Cardiac muscle cell (in vitro differentiated cells and primary cell): ENCODE results near the gene TGFA. TPM values are rescaled to one million over a fixed set of nuclear protein-coding genes. Genes with fewer than 3 reads are reported as not detected.

Experiments used
- DNase-seq, 2 donors: peaks; one replicate each; pipeline versions ENCODE4 v3.0.0 to v3.0.0-alpha.2; 2010 to 2017; ENCODE audit warnings: low read depth in 1 of 2, low spot score in 1 of 2
- H3K27ac ChIP-seq: fragments of 200-600 bp; sonication (generic); 2 replicates; pipeline ENCODE4 v1.5.1; 2016
- H3K27me3 ChIP-seq: fragments of 200-600 bp; sonication (generic); 2 replicates; pipeline ENCODE4 v1.6.0; 2016; ENCODE audit warnings: control low read depth
- H3K36me3 ChIP-seq: fragments of 200-600 bp; sonication (generic); 2 replicates; pipeline ENCODE4 v1.5.1; 2016; ENCODE audit warnings: control low read depth
- H3K4me1 ChIP-seq: fragments of 200-600 bp; sonication (generic); 2 replicates; pipeline ENCODE4 v1.8.1; 2017; ENCODE audit warnings: low read depth, mild to moderate bottlenecking, mixed run types
- H3K4me3 ChIP-seq: fragments of 200-600 bp; sonication (generic); 2 replicates; pipeline ENCODE4 v1.5.1; 2016; ENCODE audit warnings: mild to moderate bottlenecking
- H3K9me3 ChIP-seq: fragments of 200-600 bp; sonication (generic); 2 replicates; pipeline ENCODE4 v1.5.1; 2017; ENCODE audit warnings: low read depth, mild to moderate bottlenecking, control low read depth
- polyA plus RNA-seq: library from polyadenylated mRNA; unstranded; fragments of >200 nt; fragmentation: Nextera tagmentation; extraction: Ambion mirVana; gene quantifications from 2 replicates; pipeline ENCODE4 v1.2.1, GENCODE V29; 2016
- total RNA-seq: library from RNA; depleted of rRNA; stranded (reverse); fragments of >200 nt; gene quantifications from 2 replicates; pipeline ENCODE4 v1.2.3, GENCODE V29; 2016
- TF ChIP-seq, protein P1 (sequence below): IDR thresholded peaks from 2 replicates; pipeline ENCODE4 v1.5.1; 2012; ENCODE audit warnings: low read depth, mild to moderate bottlenecking, low read length

TGFA gene
- total and polyA plus RNA-seq, 2 experiments from 2014 or later, result 4.6 TPM; not detected in 1

DNA sequence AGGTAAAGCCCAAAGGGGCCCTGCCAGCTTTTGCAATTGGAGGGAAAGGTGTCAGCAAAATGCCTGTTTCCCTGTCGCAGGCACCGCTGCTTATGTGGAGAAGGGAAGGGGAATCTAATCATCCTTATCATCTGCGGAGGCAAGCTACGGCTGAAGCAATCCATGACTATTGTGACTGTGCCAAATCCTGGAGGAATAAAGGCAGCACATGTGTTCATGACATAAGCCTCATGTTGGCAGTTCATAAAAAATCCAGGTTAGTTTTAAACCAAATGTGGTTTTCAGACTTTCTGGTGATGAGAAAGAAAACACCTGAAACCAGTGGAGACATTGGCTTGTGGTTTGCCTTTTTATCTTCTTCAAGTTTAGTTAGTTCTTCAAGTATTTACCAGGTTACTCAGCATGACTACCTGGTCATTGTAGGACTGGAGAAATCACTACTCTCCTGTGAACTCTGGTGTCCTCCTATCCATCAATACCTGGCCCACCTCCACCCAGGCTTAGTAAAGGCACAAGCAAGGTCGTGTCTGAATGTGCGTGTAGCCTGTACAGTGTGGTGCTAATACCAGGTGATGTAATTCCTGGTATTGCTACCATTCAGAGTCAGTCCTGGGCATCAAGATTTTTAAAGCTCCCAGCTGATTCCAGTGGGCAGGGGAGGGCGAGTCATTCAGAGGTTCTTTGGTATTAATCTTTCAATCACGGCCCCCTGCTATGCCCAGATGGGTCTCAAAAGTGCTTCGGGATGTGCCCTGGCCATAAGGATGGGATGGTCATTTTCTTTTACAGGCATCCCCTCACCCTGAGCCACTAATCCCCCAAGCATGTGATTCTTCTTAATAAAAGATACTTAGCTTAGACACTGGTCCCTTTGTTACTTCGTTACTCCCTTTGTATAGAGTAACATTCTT lies 96.8 kb downstream of the TGFA start:
- H3K27ac ChIP-seq, result no peak overlapping the region
- TF ChIP-seq, protein P1, sequence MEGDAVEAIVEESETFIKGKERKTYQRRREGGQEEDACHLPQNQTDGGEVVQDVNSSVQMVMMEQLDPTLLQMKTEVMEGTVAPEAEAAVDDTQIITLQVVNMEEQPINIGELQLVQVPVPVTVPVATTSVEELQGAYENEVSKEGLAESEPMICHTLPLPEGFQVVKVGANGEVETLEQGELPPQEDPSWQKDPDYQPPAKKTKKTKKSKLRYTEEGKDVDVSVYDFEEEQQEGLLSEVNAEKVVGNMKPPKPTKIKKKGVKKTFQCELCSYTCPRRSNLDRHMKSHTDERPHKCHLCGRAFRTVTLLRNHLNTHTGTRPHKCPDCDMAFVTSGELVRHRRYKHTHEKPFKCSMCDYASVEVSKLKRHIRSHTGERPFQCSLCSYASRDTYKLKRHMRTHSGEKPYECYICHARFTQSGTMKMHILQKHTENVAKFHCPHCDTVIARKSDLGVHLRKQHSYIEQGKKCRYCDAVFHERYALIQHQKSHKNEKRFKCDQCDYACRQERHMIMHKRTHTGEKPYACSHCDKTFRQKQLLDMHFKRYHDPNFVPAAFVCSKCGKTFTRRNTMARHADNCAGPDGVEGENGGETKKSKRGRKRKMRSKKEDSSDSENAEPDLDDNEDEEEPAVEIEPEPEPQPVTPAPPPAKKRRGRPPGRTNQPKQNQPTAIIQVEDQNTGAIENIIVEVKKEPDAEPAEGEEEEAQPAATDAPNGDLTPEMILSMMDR, result no peak
- H3K9me3 ChIP-seq, result no peaks in the 10 kb centered on the region
- H3K36me3 ChIP-seq, result no peaks in the 10 kb centered on the region
- H3K4me3 ChIP-seq, result no peak overlapping the region
- H3K27me3 ChIP-seq, result no peaks in the 10 kb centered on the region
- H3K4me1 ChIP-seq, result no peaks in the 10 kb centered on the region
- DNase-seq, result no peak

DNA sequence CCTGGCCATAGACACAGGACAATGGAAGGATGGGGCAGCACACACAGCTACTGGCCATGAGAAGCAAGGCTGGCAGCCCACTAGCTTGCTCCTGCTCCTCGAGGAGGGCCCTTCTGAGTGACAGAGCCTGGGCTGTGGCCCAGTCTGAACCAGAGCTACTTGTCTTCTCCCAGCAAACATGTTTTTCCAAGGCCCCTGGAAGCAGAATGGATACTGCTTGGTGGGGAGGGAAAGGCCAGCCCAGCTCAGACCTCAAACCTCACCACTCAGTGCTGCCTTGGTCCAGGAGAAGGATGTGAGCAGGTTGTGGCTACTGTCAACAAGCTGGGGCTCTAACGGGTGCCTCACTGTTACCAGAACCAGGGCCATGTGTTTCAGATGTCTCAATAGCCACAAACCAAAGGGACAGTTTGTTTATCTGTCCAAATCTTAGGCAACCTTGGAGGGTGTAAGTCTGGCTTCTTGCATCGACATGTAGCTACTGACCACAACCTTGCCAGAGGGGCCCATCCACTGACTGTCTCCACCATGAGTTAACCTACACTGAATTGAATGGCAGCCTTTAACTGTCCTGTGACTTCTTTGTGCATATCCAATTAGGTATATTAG lies 98.6 kb downstream of the TGFA start:
- Histone ChIP-seq H3K27me3 (no peaks in the 10 kb centered on the region), H3K36me3 (no peaks in the 10 kb centered on the region), H3K4me3 (no peak overlapping the region), H3K4me1 (no peaks in the 10 kb centered on the region), H3K9me3 (no peaks in the 10 kb centered on the region), H3K27ac (no peak overlapping the region)
- DNase-seq, result no peak
- TF ChIP-seq, protein P1, result no peak

DNA sequence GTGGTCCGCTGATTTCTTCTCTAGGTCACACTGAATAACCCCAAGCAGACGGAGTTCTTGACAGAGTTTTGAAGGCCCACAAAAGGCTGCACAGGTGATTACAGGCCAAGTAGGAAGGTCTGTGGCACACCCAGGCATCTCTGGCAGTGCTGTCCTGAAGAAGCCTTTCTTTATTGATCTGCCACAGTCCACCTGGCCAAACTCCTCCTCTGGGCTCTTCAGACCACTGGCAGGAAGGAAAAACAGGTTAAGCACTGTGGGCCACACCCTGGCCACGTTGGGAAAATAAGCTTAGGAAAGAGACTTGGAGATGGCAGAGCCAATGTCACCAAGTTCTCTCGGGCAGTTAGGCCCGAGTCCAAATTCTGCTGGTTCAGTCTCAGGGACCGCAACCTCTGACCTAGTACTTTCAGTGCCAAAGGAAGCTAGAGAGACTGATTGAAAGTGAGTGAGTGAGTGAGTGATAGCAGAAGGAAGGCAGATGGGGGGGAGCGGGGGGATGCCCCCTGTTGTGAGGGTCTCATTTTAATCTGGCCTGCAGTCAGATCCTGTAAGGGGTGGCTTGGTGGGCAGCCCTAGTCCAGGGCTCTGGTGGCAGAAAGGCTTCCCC lies 102.9 kb downstream of the TGFA start:
- Histone ChIP-seq H3K4me3 (no peak overlapping the region), H3K27ac (no peak overlapping the region), H3K4me1 (no peaks in the 10 kb centered on the region), H3K9me3 (no peaks in the 10 kb centered on the region), H3K36me3 (no peaks in the 10 kb centered on the region), H3K27me3 (no peaks in the 10 kb centered on the region)
- TF ChIP-seq, protein P1, result no peak
- DNase-seq, result no peak

DNA sequence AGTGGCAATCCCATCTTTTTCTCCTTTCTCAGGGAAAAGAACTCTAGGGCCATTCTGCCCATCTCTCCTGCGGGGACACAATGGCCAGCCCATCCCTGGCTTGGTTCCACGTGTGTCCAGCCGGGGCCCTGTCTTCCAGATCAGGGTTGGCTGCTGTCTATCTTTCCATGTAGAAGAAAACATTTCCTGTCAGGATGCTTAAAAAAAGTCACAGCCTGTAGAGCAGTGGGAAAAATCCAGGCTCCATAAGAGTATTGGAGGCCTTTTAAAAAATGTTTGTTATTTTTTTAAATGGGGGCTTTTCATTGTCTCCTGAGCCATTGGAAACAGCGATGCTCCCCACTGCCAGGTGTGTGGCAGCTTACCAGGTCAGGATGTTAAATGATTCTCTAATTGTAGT lies 105.6 kb downstream of the TGFA start:
- Histone ChIP-seq H3K4me1 (no peaks in the 10 kb centered on the region), H3K27me3 (no peaks in the 10 kb centered on the region), H3K36me3 (no peaks in the 10 kb centered on the region), H3K27ac (no peak overlapping the region), H3K9me3 (no peaks in the 10 kb centered on the region), H3K4me3 (no peak overlapping the region)
- TF ChIP-seq, protein P1, result no peak
- no peak for DNase-seq

DNA sequence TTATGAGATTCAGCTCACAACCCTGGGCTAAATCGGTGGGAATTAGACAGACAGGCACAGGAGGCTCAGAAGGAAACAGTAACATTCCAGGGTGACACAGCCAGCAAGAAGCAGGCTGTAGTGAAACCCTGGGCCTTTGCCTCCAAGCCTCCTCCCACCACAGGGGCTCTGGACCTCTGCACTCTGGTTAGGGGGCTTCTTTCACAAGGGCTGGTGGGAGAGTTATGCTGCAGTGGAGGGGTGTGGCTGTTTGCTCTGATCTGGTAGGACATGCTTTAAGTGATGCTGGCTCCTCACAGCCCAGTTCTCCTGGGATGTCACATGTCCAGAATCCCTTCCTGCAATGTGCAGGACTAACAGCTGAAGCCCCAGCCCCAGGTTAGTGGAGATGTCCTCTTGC lies 109.9 kb downstream of the TGFA start:
- no peak for DNase-seq
- no peak overlapping the region for H3K4me3 ChIP-seq
- H3K27ac ChIP-seq, result no peak overlapping the region
- no peaks in the 10 kb centered on the region for H3K9me3 ChIP-seq
- TF ChIP-seq, protein P1, result no peak
- no peaks in the 10 kb centered on the region for H3K4me1 ChIP-seq
- H3K27me3 ChIP-seq, result no peaks in the 10 kb centered on the region
- no peaks in the 10 kb centered on the region for H3K36me3 ChIP-seq
